ENCODE results near the gene DNAJC27. TPM values are rescaled to one million over a fixed set of nuclear protein-coding genes. Genes with fewer than 3 reads are reported as not detected.

DNAJC27 gene
- total RNA-seq, 1 experiment from 2014 or later, result 5.1 TPM

- H3K9me3 ChIP-seq (ENCODE audit: control insufficient read depth, low read depth, low read length), result no peaks in the 10 kb centered on the region
- no peaks in the 10 kb centered on the region for H3K23me2 ChIP-seq (ENCODE audit: insufficient read length, low read depth, low read length, poor library complexity, severe bottlenecking)
- H3K18ac ChIP-seq (ENCODE audit: insufficient read length, low read depth, low read length), result no peak overlapping the region
- no peak overlapping the region for H3K23ac ChIP-seq (ENCODE audit: insufficient read length, low read depth, low read length)
- no peak for DNase-seq
- H3K27me3 ChIP-seq (ENCODE audit: insufficient read depth, low read length), result no peaks in the 10 kb centered on the region
- H2AFZ ChIP-seq (ENCODE audit: low read length), result no peak overlapping the region
- no peak overlapping the region for H3T11ph ChIP-seq (ENCODE audit: low read length)
- H3K56ac ChIP-seq (ENCODE audit: insufficient read length, low read depth, low read length), result no peak overlapping the region
- WGBS (ENCODE audit: extremely low coverage, insufficient read length, low lambda C conversion rate), result no CpG with 5 or more reads among the region's 5 CpGs
- no peaks in the 10 kb centered on the region for H3K4me1 ChIP-seq (ENCODE audit: insufficient read depth, low read length)
- H2BK12ac ChIP-seq (ENCODE audit: insufficient read length, low read depth, low read length), result no peak overlapping the region
- H4K91ac ChIP-seq (ENCODE audit: insufficient read length, low read depth, low read length), result no peak overlapping the region
- no peak overlapping the region for H3K14ac ChIP-seq (ENCODE audit: insufficient read depth, low read length)
- H3K79me1 ChIP-seq (ENCODE audit: insufficient read depth, low read depth, low read length, poor library complexity, severe bottlenecking), result no peaks in the 10 kb centered on the region
- no peak for TF ChIP-seq CTCF (conservative IDR thresholded peaks at IDR 0.05)
- H4K8ac ChIP-seq (replicated peaks; ENCODE audit: insufficient read length, low read depth, low read length), result no peak overlapping the region
- no peaks in the 10 kb centered on the region for H3K79me2 ChIP-seq (ENCODE audit: insufficient read depth, low read length)
- no peak overlapping the region for H4K5ac ChIP-seq (ENCODE audit: insufficient read length, low read depth, low read length)
- H2AK5ac ChIP-seq (ENCODE audit: insufficient read length, low read length), result no peak overlapping the region
- no peak overlapping the region for H3K27ac ChIP-seq (ENCODE audit: insufficient read length, low read depth, low read length)
- no peak overlapping the region; the same call in 1 of the 2 replicates for H2BK15ac ChIP-seq (ENCODE audit: low read depth, low read length)
- no peak overlapping the region for H2BK5ac ChIP-seq (ENCODE audit: insufficient read length, low read length)
- no peak overlapping the region for H2BK120ac ChIP-seq (ENCODE audit: low read depth, low read length, poor library complexity, severe bottlenecking)
- H3K4ac ChIP-seq (ENCODE audit: low read depth, low read length), result no peak overlapping the region
- Mint-ChIP-seq H3K4me1 (peaks cover 15 to 18% of the 10 kb centered on the region in 2 experiments), H3K27me3 (ENCODE audit: low read depth) (no peaks in the 10 kb centered on the region; the same call in none of the 2 replicates), H3K36me3 (ENCODE audit: insufficient read depth in 1 of 3, low read depth in 3 of 3) (no peaks in the 10 kb centered on the region), H3K4me3 (no peak overlapping the region), H3K9me3 (no peaks in the 10 kb centered on the region), H3K27ac (no peak overlapping the region)
- no peaks in the 10 kb centered on the region for H4K20me1 ChIP-seq (ENCODE audit: control insufficient read depth, insufficient read depth, insufficient read length)
- H3K4me2 ChIP-seq (ENCODE audit: insufficient read depth, insufficient read length, low read length), result no peak overlapping the region
- no peak overlapping the region for H2BK20ac ChIP-seq (ENCODE audit: low read depth, low read length, poor library complexity, severe bottlenecking)
- no peak overlapping the region for H3K9ac ChIP-seq (ENCODE audit: extremely low read depth, insufficient read length, low read length)
Measured at GRCh38 chr2:24935145-24935544, 36.6 kb downstream of the DNAJC27 start.

Measured in H9 (cell line).